Activated naive CD4-positive, alpha-beta T cell treated with anti-CD3 and anti-CD28 coated beads, Interleukin-2, amount 50 U/mL, for 72 hours (primary cell): ENCODE measurements around the gene S100A1. TPM values are rescaled to one million over a fixed set of nuclear protein-coding genes. Genes with fewer than 3 reads are reported as not detected.
"Not testable (repeated sequence)": the region's sequence is repeated elsewhere in the genome, so short reads cannot be mapped to it uniquely, and the experiment has no call there.

Experiments used
- ATAC-seq, 2 donors: fragments of 150-1000 bp; cut with Tn5 transposase; 2 replicates each; pipeline ENCODE4 v1.10.0; 2021; ENCODE audit warnings: mild to moderate bottlenecking in 2 of 2, moderate library complexity in 2 of 2
- DNase-seq, 2 donors: peaks; one replicate each; pipeline ENCODE4 v3.0.0; 2021 to 2022; ENCODE audit warnings: low spot score in 2 of 2
- H3K27ac Mint-ChIP-seq, 2 donors: one replicate each; pipeline ENCODE4 v1.8.0; 2022; ENCODE audit warnings: mild to moderate bottlenecking in 2 of 2, mixed read lengths in 2 of 2
- H3K36me3 Mint-ChIP-seq, 2 donors: one replicate each; pipeline ENCODE4 v1.8.0; 2022; ENCODE audit warnings: mixed read lengths in 2 of 2
- H3K9me3 Mint-ChIP-seq, 2 donors: one replicate each; pipeline ENCODE4 v1.8.0; 2022; ENCODE audit warnings: mixed read lengths in 2 of 2
- total RNA-seq, 2 donors: library from RNA; stranded (reverse); gene quantifications; one replicate each; pipeline ENCODE4 v1.2.3, GENCODE V29; 2022

Gene S100A1
- total RNA-seq, 2 donors from 2014 or later: not detected

DNA sequence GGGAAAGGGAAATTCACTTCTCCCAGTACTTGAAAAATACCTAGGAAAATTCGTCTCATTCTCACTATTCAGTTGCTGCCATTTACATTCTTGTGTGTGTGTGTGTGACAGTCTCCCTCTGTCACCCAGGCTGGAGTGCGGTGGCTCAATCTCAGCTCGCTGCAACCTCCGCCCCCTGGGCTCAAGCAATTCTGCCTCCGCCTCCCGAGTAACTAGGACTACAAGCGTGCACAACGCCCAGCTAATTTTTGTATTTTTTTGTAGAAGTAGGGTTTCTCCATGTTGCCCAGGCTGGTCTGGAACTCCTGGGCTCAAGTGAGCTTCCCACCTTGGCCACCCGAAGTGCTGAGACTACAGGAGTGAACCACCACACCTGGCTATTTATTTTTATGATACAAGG lies 31.4 kb downstream of the S100A1 start:
- peaks cover 11 to 13% of the 10 kb centered on the region in 2 donors for H3K36me3 Mint-ChIP-seq
- no peak for ATAC-seq
- peak overlapping the region; percentile 93 to 96 for H3K27ac Mint-ChIP-seq
- H3K9me3 Mint-ChIP-seq: no peaks in the 10 kb centered on the region
- DNase-seq: no peak

- ATAC-seq: no peak
- no peak for DNase-seq
- H3K9me3 Mint-ChIP-seq: no peaks in the 10 kb centered on the region
- H3K27ac Mint-ChIP-seq: peak overlapping the region; percentile 39 to 65
- peaks cover 22 to 28% of the 10 kb centered on the region in 2 donors for H3K36me3 Mint-ChIP-seq
Observed at GRCh38 chr1:153661111-153661708, 33.0 kb downstream of the S100A1 start.

DNA sequence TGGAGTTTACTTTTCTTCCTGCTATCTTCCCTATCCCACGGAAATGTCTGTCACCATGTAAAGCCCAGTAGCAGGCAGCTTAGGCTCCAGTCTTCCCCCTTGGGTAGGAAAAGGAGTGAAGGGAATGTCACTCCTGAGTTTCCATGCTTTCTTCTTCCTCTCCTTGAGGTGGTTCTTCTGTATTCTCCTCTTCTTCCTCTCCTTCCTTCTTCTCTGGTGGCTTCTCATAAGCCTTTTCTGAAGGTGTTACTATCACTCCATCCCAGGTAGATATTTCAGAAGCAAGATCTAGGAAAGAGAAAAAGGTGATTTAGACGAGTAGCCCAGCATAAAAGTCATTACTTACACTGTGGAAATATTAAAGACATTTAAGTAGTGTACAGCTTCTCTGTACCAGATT lies 34.0 kb downstream of the S100A1 start:
- Mint-ChIP-seq H3K36me3 (peaks cover 31 to 33% of the 10 kb centered on the region in 2 donors), H3K9me3 (no peaks in the 10 kb centered on the region), H3K27ac (peak overlapping the region in 1 of 2 donors; percentile 4)
- ATAC-seq (no peak), DNase-seq (no peak)

DNA sequence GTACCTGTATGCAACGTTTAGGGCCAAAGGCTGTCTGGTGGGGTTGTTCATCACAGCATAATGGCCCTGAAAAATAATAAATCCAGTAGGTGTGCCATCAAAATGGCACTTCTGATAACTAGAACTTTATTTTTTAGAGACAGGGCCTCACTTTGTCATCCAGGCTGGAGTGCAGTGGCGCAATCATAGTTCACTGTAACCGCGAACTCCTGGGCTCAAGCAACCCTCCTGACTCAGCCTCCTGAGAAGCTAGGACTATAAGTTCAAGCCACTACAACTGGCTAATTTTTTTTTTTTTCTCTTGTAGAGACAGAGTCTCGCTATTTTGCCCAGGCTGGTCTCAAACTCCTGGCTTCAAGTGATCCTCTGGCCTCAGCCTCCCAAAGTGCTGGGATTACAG lies 35.0 kb downstream of the S100A1 start:
- peaks cover 31 to 42% of the 10 kb centered on the region in 2 donors for H3K36me3 Mint-ChIP-seq
- H3K9me3 Mint-ChIP-seq: no peaks in the 10 kb centered on the region
- no peak for ATAC-seq
- DNase-seq: no peak
- no peak overlapping the region for H3K27ac Mint-ChIP-seq

DNA sequence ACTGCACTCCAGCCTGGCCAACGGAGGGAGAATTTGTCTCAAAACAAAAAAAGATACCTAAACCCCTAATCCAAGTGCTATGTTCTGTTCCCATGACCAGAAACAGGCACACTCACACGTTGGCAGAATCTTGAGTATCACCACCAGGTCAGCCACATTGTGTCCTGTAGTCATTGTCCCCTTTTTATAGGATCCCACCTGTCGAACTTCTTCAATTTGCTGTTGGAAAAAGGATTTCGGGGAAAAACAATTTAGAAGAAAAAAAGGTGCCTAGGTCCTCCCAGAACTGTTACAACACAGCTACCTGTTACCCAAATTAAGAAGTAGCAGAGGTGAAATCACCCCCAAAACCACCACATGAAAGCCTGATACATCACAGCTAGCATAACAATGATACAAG lies 39.2 kb downstream of the S100A1 start:
- Mint-ChIP-seq H3K27ac (peak overlapping the region in 1 of 2 donors; percentile 64), H3K36me3 (peaks cover 26 to 35% of the 10 kb centered on the region in 2 donors), H3K9me3 (no peaks in the 10 kb centered on the region)
- no peak for ATAC-seq
- no peak for DNase-seq

DNA sequence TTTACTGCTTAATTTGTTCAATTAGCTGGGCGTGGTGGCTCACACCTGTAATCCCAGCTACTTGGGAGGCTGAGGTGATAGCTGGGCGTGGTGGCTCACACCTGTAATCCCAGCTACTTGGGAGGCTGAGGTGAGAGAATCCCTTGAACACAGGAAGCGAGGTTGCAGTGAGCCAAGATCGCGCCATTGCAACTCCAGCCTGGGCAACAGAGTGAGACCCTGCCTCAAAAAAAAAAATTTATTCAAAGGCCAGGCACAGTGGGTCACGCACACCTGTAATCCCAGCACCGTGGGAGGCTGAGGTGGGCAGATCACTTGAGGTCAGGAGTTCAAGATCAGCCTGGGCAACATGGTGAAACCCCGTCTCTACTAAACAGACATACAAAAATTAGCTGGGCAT lies 40.4 kb downstream of the S100A1 start:
- peak overlapping the region; percentile 64 to 93 for H3K27ac Mint-ChIP-seq
- not testable (repeated sequence) for DNase-seq, H3K9me3 Mint-ChIP-seq, ATAC-seq
- H3K36me3 Mint-ChIP-seq: peaks cover 26 to 35% of the 10 kb centered on the region in 2 donors

- H3K27ac Mint-ChIP-seq: no peak overlapping the region
- no peak for ATAC-seq
- H3K36me3 Mint-ChIP-seq: peaks cover 18 to 35% of the 10 kb centered on the region in 2 donors
Observed at GRCh38 chr1:153669606-153670005, 41.4 kb downstream of the S100A1 start.

GRCh38 chr1:153670257-153670858 lies 42.1 kb downstream of the S100A1 start:
- Mint-ChIP-seq H3K9me3 (no peaks in the 10 kb centered on the region), H3K27ac (no peak overlapping the region), H3K36me3 (peaks cover 11 to 28% of the 10 kb centered on the region in 2 donors)
- ATAC-seq: no peak
- no peak for DNase-seq

More at GRCh38 chr1:153669606-153670005, 41.4 kb downstream of the S100A1 start:
- no peak for DNase-seq
- no peaks in the 10 kb centered on the region for H3K9me3 Mint-ChIP-seq

DNA sequence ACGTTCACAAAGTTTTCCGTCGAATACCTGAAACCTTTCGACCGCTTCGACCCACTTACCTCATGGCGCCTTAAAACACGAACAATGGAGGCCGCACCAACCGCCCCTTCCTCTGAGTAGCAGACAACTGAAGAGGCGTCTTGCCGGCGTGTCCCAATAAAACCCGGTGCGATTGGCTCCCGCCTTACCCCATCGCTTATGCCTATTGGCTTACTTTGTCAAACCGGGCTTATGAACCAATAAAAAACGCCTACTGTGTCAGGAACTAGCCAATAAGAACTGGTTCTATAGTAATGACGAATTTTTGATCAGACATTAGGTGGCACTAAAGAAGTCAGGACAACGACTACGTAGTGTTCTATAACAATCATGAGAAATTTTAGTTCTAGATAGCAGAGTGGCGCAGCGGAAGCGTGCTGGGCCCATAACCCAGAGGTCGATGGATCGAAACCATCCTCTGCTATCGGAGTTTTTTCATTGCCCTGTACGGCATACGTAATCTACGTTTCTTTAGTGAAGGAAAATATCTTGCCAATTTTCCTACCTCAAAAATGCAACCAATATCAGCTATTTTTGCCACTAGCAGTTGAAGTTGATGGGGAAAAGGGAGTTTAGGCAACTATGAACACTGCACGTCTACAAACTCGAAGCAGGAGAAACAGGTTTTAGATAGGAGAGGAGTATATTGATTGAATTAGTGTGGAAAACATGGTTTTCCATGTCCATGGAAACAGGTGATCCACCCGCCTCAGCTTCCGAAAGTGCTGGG lies 42.8 kb downstream of the S100A1 start, which contains the start of gene ILF2:
Gene ILF2, minus strand, starts transcription at position 135 of the 769 bp plus-strand sequence. Its CDS starts 71 bp downstream, at position 64.
- peak; percentile 93 for ATAC-seq
- H3K36me3 Mint-ChIP-seq: peaks cover 5 to 25% of the 10 kb centered on the region in 2 donors
- H3K27ac Mint-ChIP-seq: no peak within 1 kb of the TSS
- peak; percentile 92 to 98 for DNase-seq
- H3K9me3 Mint-ChIP-seq: no peaks in the 10 kb centered on the region

- ATAC-seq (peak; percentile 42 to 47), DNase-seq (peak in 1 of 2 donors; percentile 57)
- peaks cover 0 to 18% of the 10 kb centered on the region in 2 donors for H3K36me3 Mint-ChIP-seq
- not testable (repeated sequence) for H3K9me3 Mint-ChIP-seq, H3K27ac Mint-ChIP-seq
Observed at GRCh38 chr1:153671628-153672353, 43.6 kb downstream of the S100A1 start.

GRCh38 chr1:153673511-153673910 lies 45.3 kb downstream of the S100A1 start:
- ATAC-seq: no peak
- Mint-ChIP-seq H3K27ac (no peak overlapping the region), H3K36me3 (peaks cover 0 to under 1% of the 10 kb centered on the region in 2 donors), H3K9me3 (no peaks in the 10 kb centered on the region)
- no peak for DNase-seq

DNA sequence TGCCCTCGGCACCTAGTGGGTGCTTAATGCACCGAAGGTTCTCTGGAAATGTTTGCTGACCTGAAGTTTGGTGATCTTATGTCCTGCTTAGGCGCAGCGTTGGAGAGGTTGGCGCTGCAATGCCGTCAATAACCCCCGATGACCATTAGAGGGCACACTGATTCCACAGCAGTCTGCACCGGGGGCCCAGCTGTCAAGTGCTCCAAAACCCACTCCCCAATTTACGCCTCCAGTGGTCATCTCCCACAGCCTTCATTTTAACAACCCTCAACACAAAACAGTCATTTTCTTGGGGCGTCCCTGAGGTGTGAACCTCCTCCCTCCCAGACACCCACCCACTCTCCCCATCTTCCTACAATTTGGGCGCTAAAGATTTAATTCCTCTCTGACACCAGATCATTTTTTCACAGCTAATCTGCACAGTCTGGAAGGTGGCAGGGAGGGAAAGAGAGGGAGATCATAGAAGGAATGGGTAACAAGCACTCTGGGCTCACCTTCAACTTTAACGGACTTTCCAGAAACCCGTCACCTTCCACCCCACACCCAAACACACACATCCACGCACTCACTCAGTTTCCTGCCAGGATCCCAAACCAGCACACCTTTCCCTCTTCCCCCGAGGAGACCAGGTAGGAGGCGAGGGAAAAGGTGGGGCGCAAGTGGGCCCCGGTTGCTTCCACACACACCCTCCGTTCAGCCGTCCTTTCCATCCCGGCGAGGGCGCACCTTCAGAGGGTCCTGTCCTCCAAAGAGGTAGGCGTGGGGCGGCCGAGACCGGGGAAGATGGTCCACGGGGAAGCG lies 49.7 kb downstream of the S100A1 start:
- H3K36me3 Mint-ChIP-seq: no peaks in the 10 kb centered on the region
- ATAC-seq: peak; percentile 60 to 73
- no peaks in the 10 kb centered on the region for H3K9me3 Mint-ChIP-seq
- no peak overlapping the region for H3K27ac Mint-ChIP-seq
- DNase-seq: peak in 1 of 2 donors; percentile 51

DNA sequence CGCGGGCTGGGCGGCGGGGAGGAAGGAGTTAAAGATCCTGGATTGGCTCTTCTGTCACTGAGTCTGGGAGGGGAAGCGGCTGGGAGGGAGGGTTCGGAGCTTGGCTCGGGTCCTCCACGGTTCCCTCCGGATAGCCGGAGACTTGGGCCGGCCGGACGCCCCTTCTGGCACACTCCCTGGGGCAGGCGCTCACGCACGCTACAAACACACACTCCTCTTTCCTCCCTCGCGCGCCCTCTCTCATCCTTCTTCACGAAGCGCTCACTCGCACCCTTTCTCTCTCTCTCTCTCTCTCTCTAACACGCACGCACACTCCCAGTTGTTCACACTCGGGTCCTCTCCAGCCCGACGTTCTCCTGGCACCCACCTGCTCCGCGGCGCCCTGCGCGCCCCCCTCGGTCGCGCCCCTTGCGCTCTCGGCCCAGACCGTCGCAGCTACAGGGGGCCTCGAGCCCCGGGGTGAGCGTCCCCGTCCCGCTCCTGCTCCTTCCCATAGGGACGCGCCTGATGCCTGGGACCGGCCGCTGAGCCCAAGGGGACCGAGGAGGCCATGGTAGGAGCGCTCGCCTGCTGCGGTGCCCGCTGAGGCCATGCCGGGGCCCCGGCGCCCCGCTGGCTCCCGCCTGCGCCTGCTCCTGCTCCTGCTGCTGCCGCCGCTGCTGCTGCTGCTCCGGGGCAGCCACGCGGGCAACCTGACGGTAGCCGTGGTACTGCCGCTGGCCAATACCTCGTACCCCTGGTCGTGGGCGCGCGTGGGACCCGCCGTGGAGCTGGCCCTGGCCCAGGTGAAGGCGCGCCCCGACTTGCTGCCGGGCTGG lies 50.5 kb downstream of the S100A1 start, which contains the start of gene NPR1:
Gene NPR1, plus strand, starts transcription at position 170 of the 818 bp plus-strand sequence. Its CDS starts 421 bp downstream, at position 591.
- no peaks in the 10 kb centered on the region for H3K9me3 Mint-ChIP-seq
- no peaks in the 10 kb centered on the region for H3K36me3 Mint-ChIP-seq
- ATAC-seq (peak; percentile 38 to 52), DNase-seq (no peak)
- no peak within 1 kb of the TSS for H3K27ac Mint-ChIP-seq

DNA sequence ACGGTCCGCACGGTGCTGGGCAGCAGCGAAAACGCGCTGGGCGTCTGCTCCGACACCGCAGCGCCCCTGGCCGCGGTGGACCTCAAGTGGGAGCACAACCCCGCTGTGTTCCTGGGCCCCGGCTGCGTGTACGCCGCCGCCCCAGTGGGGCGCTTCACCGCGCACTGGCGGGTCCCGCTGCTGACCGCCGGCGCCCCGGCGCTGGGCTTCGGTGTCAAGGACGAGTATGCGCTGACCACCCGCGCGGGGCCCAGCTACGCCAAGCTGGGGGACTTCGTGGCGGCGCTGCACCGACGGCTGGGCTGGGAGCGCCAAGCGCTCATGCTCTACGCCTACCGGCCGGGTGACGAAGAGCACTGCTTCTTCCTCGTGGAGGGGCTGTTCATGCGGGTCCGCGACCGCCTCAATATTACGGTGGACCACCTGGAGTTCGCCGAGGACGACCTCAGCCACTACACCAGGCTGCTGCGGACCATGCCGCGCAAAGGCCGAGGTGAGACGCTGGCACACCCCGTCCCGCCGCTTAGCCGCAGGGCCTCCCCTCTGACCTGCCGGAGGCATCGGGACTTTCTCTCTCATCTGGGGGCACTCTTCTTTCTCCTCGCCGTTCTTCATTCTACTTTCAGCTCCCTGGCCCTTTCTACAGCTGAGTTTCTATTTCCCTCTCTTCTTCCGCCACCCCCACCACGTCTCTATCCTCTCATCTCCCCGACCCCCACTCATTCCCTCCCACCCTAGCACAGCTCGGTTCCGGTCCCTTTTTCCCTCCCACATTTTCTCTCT lies 51.3 kb downstream of the S100A1 start:
- H3K36me3 Mint-ChIP-seq: no peaks in the 10 kb centered on the region
- DNase-seq: peak in 1 of 2 donors; percentile 36
- peak; percentile 52 to 65 for ATAC-seq
- no peaks in the 10 kb centered on the region for H3K9me3 Mint-ChIP-seq
- H3K27ac Mint-ChIP-seq: no peak overlapping the region

- H3K9me3 Mint-ChIP-seq: no peaks in the 10 kb centered on the region
- no peak for ATAC-seq
Observed at GRCh38 chr1:153680120-153680403, 51.8 kb downstream of the S100A1 start.

More at GRCh38 chr1:153680120-153680403, 51.8 kb downstream of the S100A1 start:
- Mint-ChIP-seq H3K36me3 (no peaks in the 10 kb centered on the region), H3K27ac (no peak overlapping the region)
- no peak for DNase-seq
